ENCODE results near the gene CD226.
"Not testable (repeated sequence)": the region's sequence is repeated elsewhere in the genome, so short reads cannot be mapped to it uniquely, and the experiment has no call there.

Gene CD226

DNA sequence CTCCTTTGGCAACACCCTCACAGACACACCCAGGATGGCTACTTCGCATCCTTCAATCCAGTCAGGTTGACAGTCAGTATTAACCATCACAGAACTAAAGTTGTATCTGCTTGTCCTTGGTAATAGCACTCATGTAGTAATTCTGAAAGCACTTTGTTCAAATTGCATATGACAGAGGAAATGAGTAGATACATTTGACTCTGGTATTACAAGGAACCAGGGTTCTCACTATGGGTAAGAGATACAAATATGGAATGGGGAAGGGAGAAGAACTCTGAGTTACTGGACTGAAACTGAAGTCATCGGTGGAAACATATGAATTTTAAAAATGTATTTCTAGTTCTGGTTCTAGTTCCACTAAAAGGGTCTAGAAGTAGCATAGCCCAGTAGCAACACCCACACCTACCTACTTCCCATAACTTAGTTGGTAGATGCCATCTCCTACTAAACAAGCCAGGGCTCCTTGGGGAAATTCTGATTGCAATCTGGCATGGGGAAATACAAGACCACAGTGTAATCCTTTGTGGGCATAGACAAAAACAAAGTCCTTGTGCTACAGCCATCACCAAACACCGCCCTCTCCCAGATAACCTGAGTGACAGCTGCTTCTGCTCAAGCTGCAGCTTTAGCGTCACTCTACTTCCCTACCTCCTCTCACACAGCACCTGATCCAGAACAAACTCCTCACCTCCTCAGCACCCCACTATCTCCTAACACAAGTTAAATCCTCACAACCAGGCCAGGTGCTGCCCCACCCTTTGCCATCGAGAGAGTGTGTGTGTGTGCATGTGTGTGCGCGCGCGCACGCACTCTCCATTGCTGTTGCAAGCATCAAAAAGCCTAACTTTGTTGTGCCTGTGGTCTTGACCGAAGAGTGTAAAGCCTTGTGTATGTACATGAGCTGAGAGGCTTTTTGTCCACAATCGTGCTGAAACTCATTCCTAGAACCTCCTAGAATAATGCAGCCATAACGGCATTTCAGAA lies 31.4 kb upstream of the CD226 start:
- no peak overlapping the region for H3K27ac ChIP-seq (ENCODE audit: extremely low read depth, low read depth, low read length)
- ChIA-PET POLR2A (no interaction called here), CTCF (interaction anchor here (0.7 kb wide), 1 partner anchor 513 kb away, joined by 3 read pairs; no protein-coding TSS in a partner anchor)
- peaks cover 0 to 2% of the 10 kb centered on the region in 2 experiments; a peak in 1 of 3 replicates for H3K36me3 ChIP-seq (ENCODE audit: control insufficient read depth in 2 of 2, insufficient read depth in 1 of 2, low read length in 2 of 2)
- H3K4me1 ChIP-seq (ENCODE audit: control insufficient read depth, insufficient read depth, low read length): no peaks in the 10 kb centered on the region
- H3K4me3 ChIP-seq (ENCODE audit: low read depth, low read length): no peak overlapping the region
- H3K9me3 ChIP-seq (ENCODE audit: control insufficient read depth, insufficient read depth, low read depth, low read length): no peaks in the 10 kb centered on the region
- TF ChIP-seq ZNF830 (tag by site-specific recombination; IDR thresholded peaks at IDR 0.05; ENCODE audit: low read depth) (no peak), ZNF223 (tag by site-specific recombination; IDR thresholded peaks at IDR 0.05) (no peak), ZNF530 (tag by site-specific recombination; IDR thresholded peaks at IDR 0.05; ENCODE audit: low read depth) (no peak), ZNF202 (tag by site-specific recombination; IDR thresholded peaks at IDR 0.05; ENCODE audit: borderline replicate concordance) (no peak), ZBTB48 (tag by site-specific recombination; IDR thresholded peaks at IDR 0.05) (no peak), SP7 (tag by site-specific recombination; IDR thresholded peaks at IDR 0.05) (no peak), ZNF138 (tag by site-specific recombination; IDR thresholded peaks at IDR 0.05; ENCODE audit: borderline replicate concordance) (no peak), ZNF585B (tag by site-specific recombination; IDR thresholded peaks at IDR 0.05) (no peak)

DNA sequence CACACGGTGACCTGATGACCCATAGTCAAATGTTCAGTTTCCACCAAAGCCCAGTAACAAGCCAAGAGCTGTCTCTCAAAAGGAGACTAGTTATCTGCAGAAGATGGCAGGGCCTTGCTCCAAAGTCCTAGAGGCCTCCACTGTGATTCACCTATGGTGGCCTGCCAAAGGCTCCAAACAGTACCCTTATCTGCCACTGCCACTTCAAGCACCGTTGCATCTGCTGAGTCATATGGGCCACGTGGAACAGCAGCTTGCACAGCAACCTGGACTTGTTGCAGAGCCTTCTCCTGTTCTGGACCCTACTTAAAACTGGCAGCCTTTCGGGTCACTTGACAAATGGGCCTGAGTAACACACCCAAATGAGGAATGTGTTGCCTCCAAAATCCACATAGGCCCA lies 27.6 kb upstream of the CD226 start:
- POLR2A ChIA-PET; H3K4me1 ChIP-seq (ENCODE audit: control insufficient read depth, insufficient read depth, low read length); H3K36me3 ChIP-seq (ENCODE audit: control insufficient read depth in 2 of 2, insufficient read depth in 1 of 2, low read length in 2 of 2); CTCF ChIA-PET; H3K4me3 ChIP-seq (ENCODE audit: low read depth, low read length); H3K9me3 ChIP-seq (ENCODE audit: control insufficient read depth, insufficient read depth, low read depth, low read length); H3K27ac ChIP-seq (ENCODE audit: extremely low read depth, low read depth, low read length): not testable (repeated sequence)

- CTCF ChIA-PET: no interaction called here
- POLR2A ChIA-PET: no interaction called here
These were observed 26.7 kb upstream of the CD226 start for GRCh38 chr18:69974365-69974764.

More at GRCh38 chr18:69974365-69974764, 26.7 kb upstream of the CD226 start:
- peaks cover 0 to 2% of the 10 kb centered on the region in 2 experiments; a peak in 1 of 3 replicates for H3K36me3 ChIP-seq (ENCODE audit: control insufficient read depth in 2 of 2, insufficient read depth in 1 of 2, low read length in 2 of 2)
- H3K9me3 ChIP-seq (ENCODE audit: control insufficient read depth, insufficient read depth, low read depth, low read length): no peaks in the 10 kb centered on the region
- no peak overlapping the region for H3K27ac ChIP-seq (ENCODE audit: extremely low read depth, low read depth, low read length)
- H3K4me3 ChIP-seq (ENCODE audit: low read depth, low read length): no peak overlapping the region
- TF ChIP-seq ZNF221 (tag by site-specific recombination; IDR thresholded peaks at IDR 0.05; ENCODE audit: borderline replicate concordance) (no peak), MEIS1 (CRISPR knock-in tag; IDR thresholded peaks at IDR 0.05; ENCODE audit: borderline replicate concordance) (no peak), ZNF792 (tag by site-specific recombination; IDR thresholded peaks at IDR 0.05) (no peak), ZNF155 (tag by site-specific recombination; IDR thresholded peaks at IDR 0.05) (no peak), WT1 (tag by site-specific recombination; IDR thresholded peaks at IDR 0.05) (no peak), ZNF704 (tag by site-specific recombination; IDR thresholded peaks at IDR 0.05) (no peak), ZNF202 (tag by site-specific recombination; IDR thresholded peaks at IDR 0.05; ENCODE audit: borderline replicate concordance) (no peak), ZNF426 (tag by site-specific recombination; IDR thresholded peaks at IDR 0.05) (no peak), ZNF146 (tag by site-specific recombination; IDR thresholded peaks at IDR 0.05) (no peak), ZIC2 (tag by site-specific recombination; IDR thresholded peaks at IDR 0.05) (no peak)
- TF ChIP-seq, protein P1, sequence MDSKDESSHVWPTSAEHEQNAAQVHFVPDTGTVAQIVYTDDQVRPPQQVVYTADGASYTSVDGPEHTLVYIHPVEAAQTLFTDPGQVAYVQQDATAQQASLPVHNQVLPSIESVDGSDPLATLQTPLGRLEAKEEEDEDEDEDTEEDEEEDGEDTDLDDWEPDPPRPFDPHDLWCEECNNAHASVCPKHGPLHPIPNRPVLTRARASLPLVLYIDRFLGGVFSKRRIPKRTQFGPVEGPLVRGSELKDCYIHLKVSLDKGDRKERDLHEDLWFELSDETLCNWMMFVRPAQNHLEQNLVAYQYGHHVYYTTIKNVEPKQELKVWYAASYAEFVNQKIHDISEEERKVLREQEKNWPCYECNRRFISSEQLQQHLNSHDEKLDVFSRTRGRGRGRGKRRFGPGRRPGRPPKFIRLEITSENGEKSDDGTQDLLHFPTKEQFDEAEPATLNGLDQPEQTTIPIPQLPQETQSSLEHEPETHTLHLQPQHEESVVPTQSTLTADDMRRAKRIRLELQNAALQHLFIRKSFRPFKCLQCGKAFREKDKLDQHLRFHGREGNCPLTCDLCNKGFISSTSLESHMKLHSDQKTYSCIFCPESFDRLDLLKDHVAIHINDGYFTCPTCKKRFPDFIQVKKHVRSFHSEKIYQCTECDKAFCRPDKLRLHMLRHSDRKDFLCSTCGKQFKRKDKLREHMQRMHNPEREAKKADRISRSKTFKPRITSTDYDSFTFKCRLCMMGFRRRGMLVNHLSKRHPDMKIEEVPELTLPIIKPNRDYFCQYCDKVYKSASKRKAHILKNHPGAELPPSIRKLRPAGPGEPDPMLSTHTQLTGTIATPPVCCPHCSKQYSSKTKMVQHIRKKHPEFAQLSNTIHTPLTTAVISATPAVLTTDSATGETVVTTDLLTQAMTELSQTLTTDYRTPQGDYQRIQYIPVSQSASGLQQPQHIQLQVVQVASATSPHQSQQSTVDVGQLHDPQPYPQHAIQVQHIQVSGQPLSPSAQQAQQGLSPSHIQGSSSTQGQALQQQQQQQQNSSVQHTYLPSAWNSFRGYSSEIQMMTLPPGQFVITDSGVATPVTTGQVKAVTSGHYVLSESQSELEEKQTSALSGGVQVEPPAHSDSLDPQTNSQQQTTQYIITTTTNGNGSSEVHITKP (tag by site-specific recombination; IDR thresholded peaks at IDR 0.05): no peak
- TF ChIP-seq, protein P2, sequence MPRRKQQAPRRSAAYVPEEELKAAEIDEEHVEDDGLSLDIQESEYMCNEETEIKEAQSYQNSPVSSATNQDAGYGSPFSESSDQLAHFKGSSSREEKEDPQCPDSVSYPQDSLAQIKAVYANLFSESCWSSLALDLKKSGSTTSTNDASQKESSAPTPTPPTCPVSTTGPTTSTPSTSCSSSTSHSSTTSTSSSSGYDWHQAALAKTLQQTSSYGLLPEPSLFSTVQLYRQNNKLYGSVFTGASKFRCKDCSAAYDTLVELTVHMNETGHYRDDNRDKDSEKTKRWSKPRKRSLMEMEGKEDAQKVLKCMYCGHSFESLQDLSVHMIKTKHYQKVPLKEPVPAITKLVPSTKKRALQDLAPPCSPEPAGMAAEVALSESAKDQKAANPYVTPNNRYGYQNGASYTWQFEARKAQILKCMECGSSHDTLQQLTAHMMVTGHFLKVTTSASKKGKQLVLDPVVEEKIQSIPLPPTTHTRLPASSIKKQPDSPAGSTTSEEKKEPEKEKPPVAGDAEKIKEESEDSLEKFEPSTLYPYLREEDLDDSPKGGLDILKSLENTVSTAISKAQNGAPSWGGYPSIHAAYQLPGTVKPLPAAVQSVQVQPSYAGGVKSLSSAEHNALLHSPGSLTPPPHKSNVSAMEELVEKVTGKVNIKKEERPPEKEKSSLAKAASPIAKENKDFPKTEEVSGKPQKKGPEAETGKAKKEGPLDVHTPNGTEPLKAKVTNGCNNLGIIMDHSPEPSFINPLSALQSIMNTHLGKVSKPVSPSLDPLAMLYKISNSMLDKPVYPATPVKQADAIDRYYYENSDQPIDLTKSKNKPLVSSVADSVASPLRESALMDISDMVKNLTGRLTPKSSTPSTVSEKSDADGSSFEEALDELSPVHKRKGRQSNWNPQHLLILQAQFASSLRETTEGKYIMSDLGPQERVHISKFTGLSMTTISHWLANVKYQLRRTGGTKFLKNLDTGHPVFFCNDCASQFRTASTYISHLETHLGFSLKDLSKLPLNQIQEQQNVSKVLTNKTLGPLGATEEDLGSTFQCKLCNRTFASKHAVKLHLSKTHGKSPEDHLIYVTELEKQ (tag by site-specific recombination; IDR thresholded peaks at IDR 0.05; ENCODE audit: borderline replicate concordance): no peak
- no peaks in the 10 kb centered on the region for H3K4me1 ChIP-seq (ENCODE audit: control insufficient read depth, insufficient read depth, low read length)

All from HEK293 (cell line).